WERI-Rb-1 (cell line): Measurements from ENCODE around the gene CHAF1B.
"Not testable (repeated sequence)": the region's sequence is repeated elsewhere in the genome, so short reads cannot be mapped to it uniquely, and the experiment has no call there.

ENCODE experiments used
- DNase-seq: peaks from one replicate; pipeline ENCODE4 v3.0.0-alpha.2; 2020
- H3K27ac ChIP-seq: fragments of 250-450 bp; sonication (Bioruptor Pico); 2 replicates; pipeline ENCODE4 v1.5.1; 2020; ENCODE audit warnings: mild to moderate bottlenecking, moderate library complexity
- H3K27me3 ChIP-seq: fragments of 250-450 bp; sonication (Bioruptor Pico); 2 replicates; pipeline ENCODE4 v1.5.1; 2021; ENCODE audit warnings: mild to moderate bottlenecking, low read depth, moderate library complexity; ENCODE audit not compliant: insufficient read depth, severe bottlenecking
- H3K36me3 ChIP-seq: fragments of 250-450 bp; sonication (Bioruptor Pico); 2 replicates; pipeline ENCODE4 v1.5.1; 2020; ENCODE audit warnings: mild to moderate bottlenecking, moderate library complexity
- H3K4me3 ChIP-seq: 2 replicates; pipeline ENCODE4 v1.5.1; 2011; ENCODE audit warnings: low read depth, mild to moderate bottlenecking, control low read depth, low read length
- H3K9me3 ChIP-seq: fragments of 250-450 bp; sonication (Bioruptor Pico); 2 replicates; pipeline ENCODE4 v1.5.1; 2021; ENCODE audit warnings: mild to moderate bottlenecking, moderate library complexity; ENCODE audit not compliant: severe bottlenecking
- CTCF ChIP-seq: IDR thresholded peaks from 2 replicates; pipeline ENCODE4 v1.5.1; 2011; ENCODE audit warnings: low read depth, mild to moderate bottlenecking, control low read depth, inconsistent platforms, low read length

Gene CHAF1B

GRCh38 chr21:36381841-36382589 is 3.2 kb upstream of the CHAF1B start:
- H3K4me3 ChIP-seq = no peak overlapping the region
- peaks cover 30% of the 10 kb centered on the region for H3K36me3 ChIP-seq
- no peaks in the 10 kb centered on the region for H3K9me3 ChIP-seq
- TF ChIP-seq CTCF = no peak
- no peak overlapping the region for H3K27ac ChIP-seq
- no peak for DNase-seq
- no peaks in the 10 kb centered on the region for H3K27me3 ChIP-seq

- not testable (repeated sequence) for H3K27ac ChIP-seq, H3K27me3 ChIP-seq, H3K9me3 ChIP-seq, H3K4me3 ChIP-seq
- H3K36me3 ChIP-seq = peaks cover 29% of the 10 kb centered on the region
- DNase-seq = peak; percentile 26
Observed at GRCh38 chr21:36382722-36383121, 2.5 kb upstream of the CHAF1B start.

- Histone ChIP-seq H3K27ac (no peak overlapping the region), H3K4me3 (peak overlapping the region; percentile 81)
Observed at GRCh38 chr21:36384885-36385232, 333 bp upstream of the CHAF1B start.

GRCh38 chr21:36386031-36386642 is 945 bp downstream of the CHAF1B start:
- Histone ChIP-seq H3K27ac (peak overlapping the region; percentile 57), H3K4me3 (peak overlapping the region; percentile 81), H3K9me3 (peaks cover 2% of the 10 kb centered on the region), H3K27me3 (no peaks in the 10 kb centered on the region), H3K36me3 (peaks cover 48% of the 10 kb centered on the region)
- DNase-seq = no peak
- no peak for TF ChIP-seq CTCF

More at GRCh38 chr21:36384885-36385232, 333 bp upstream of the CHAF1B start:
- no peak for TF ChIP-seq CTCF
- Histone ChIP-seq H3K27me3 (no peaks in the 10 kb centered on the region), H3K9me3 (peaks cover 2% of the 10 kb centered on the region), H3K36me3 (peaks cover 37% of the 10 kb centered on the region)
- DNase-seq = no peak

- Histone ChIP-seq H3K36me3 (peaks cover 67% of the 10 kb centered on the region), H3K27me3 (no peaks in the 10 kb centered on the region), H3K9me3 (peaks cover 10% of the 10 kb centered on the region), H3K27ac (no peak overlapping the region), H3K4me3 (no peak overlapping the region)
- no peak for DNase-seq
- no peak for TF ChIP-seq CTCF
Observed at GRCh38 chr21:36388096-36388495, 2.9 kb downstream of the CHAF1B start.

GRCh38 chr21:36388835-36389234 is 3.6 kb downstream of the CHAF1B start:
- Histone ChIP-seq H3K4me3 (no peak overlapping the region), H3K27me3 (no peaks in the 10 kb centered on the region), H3K9me3 (peaks cover 10% of the 10 kb centered on the region), H3K36me3 (peaks cover 72% of the 10 kb centered on the region), H3K27ac (no peak overlapping the region)
- no peak for DNase-seq
- TF ChIP-seq CTCF = no peak

- H3K4me3 ChIP-seq, H3K27me3 ChIP-seq, DNase-seq: not testable (repeated sequence)
- Histone ChIP-seq H3K36me3 (peaks cover 85% of the 10 kb centered on the region), H3K9me3 (peaks cover 10% of the 10 kb centered on the region), H3K27ac (peak overlapping the region; percentile 39)
Observed at GRCh38 chr21:36391649-36392048, 6.5 kb downstream of the CHAF1B start.
